Spleen (tissue), 7 donors: ENCODE data around the gene LRIG1.

Experiments
- POLR2AphosphoS5 ChIP-seq, 3 donors: sonication (generic); formaldehyde crosslinking; IDR thresholded peaks; one replicate each; pipeline ENCODE4 v1.5.1; 2017; ENCODE audit warnings: antibody characterized with exemption in 3 of 3
- TF ChIP-seq, protein P1 (sequence below), 11 experiments: fragments of 200-600 bp in 7 of 11; fragments of 450-650 bp in 4 of 11; sonication (generic) in 4 of 11; IDR thresholded peaks in 8 of 11; conservative IDR thresholded peaks in 3 of 11; 1 replicate in 7 of 11; 2 replicates in 4 of 11; pipeline versions ENCODE4 v1.4.0 to v1.8.0; 2016 to 2021; ENCODE audit warnings: antibody characterized with exemption in 11 of 11, inconsistent platforms in 4 of 11, mild to moderate bottlenecking in 1 of 11
- donor health status: DM: no; HTN: no; CAD: no; lungs with moderate emphysema.
- donor health status: DM: no; HTN: no; CAD: no.
- donor health status: DM: no; HTN: no; CAD: no.

DNA sequence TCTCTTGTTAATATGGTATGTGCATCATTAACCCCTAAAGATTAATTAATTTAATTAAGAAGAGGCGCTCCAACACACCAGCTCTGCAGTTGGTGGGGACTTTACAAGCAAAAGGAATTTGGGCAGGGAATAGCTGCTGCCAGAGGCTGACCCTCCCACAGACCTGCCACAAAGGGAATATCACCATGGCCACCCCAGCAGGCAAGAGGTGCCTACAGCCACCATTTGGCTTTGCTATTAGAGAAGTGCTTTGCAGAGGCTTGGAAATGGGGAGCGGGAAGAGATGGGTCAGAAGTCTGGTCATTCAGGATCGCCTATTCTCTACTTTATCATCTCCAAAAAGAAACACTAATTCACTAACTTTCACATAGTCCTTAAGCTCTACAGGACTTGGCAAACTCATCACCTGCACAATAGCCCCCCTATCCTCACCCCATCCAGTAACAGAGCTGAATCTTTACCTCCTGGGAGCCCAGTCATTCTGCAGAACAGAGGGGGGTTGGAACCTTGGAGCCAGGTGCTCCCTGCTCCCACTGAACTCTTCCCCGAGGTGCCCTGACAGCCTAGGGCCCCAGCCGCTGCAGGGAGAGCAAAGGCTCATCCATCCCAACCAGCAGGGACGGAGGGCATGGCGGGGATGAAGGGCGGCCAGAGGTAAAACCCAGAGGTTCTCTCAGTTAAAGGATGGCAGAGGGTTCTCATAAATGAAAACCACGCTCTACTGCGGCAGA lies 29.7 kb downstream of the LRIG1 start:
- TF ChIP-seq, protein P1, sequence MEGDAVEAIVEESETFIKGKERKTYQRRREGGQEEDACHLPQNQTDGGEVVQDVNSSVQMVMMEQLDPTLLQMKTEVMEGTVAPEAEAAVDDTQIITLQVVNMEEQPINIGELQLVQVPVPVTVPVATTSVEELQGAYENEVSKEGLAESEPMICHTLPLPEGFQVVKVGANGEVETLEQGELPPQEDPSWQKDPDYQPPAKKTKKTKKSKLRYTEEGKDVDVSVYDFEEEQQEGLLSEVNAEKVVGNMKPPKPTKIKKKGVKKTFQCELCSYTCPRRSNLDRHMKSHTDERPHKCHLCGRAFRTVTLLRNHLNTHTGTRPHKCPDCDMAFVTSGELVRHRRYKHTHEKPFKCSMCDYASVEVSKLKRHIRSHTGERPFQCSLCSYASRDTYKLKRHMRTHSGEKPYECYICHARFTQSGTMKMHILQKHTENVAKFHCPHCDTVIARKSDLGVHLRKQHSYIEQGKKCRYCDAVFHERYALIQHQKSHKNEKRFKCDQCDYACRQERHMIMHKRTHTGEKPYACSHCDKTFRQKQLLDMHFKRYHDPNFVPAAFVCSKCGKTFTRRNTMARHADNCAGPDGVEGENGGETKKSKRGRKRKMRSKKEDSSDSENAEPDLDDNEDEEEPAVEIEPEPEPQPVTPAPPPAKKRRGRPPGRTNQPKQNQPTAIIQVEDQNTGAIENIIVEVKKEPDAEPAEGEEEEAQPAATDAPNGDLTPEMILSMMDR (IDR thresholded peaks at IDR 0.05 in 8 of 11, conservative IDR thresholded peaks at IDR 0.05 in 3 of 11) = no peak
- no peak for TF ChIP-seq POLR2AphosphoS5 (IDR thresholded peaks at IDR 0.05)
